NCI-H2029 treated with DMSO at 0.1 percent for 48 hours (cell line): Measurements from ENCODE around the gene SLC22A31.
A peak's percentile ranks its signal among the peaks of the same experiment; 100 is the strongest.
"Not testable (repeated sequence)": the region's sequence is repeated elsewhere in the genome, so short reads cannot be mapped to it uniquely, and the experiment has no call there.

Source experiments
- DNase-seq: peaks from one replicate; lab custom pipeline; 2025; lab: John Stamatoyannopoulos, UW

The SLC22A31 gene

DNA sequence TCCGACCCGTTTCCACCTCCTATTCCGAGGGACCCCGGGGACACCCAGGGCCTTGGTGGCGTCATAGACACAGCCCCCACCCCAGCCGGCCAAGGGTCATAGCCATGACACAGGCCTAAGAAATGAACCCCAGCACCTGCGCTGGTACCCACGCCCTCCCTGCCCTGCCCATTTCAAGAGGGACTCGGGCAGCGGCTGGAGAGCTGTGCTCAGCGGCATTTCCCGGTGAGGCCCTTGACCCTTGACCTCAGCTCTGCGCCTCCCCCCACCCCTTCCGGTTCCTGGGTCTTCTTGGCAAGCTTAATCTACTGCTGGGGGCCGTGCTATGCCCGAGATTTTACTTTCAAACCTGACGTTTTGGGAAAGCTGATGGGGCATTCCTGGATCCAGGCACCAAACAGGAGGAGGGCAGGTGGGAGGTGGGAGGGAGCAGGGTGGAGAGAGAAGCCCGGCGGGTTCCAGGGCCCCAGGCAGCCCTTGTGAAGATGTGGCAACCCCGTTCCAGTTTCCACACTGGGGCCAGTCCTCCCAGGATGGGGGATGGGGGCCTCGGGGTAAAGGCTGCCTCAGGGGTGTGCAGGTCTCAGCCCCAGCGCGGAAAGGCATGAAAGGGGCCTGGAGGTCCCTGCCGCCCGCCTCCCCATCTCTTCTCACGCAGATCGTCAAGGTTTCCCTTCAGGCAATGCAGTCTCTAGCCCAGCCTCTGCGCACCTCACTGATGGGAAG lies at the start of gene SLC22A31:
TSS of gene SLC22A31 (minus strand) at position 414 of the 726 bp plus-strand sequence. CDS start at position 378, 36 bp downstream.
- DNase-seq = no peak

DNA sequence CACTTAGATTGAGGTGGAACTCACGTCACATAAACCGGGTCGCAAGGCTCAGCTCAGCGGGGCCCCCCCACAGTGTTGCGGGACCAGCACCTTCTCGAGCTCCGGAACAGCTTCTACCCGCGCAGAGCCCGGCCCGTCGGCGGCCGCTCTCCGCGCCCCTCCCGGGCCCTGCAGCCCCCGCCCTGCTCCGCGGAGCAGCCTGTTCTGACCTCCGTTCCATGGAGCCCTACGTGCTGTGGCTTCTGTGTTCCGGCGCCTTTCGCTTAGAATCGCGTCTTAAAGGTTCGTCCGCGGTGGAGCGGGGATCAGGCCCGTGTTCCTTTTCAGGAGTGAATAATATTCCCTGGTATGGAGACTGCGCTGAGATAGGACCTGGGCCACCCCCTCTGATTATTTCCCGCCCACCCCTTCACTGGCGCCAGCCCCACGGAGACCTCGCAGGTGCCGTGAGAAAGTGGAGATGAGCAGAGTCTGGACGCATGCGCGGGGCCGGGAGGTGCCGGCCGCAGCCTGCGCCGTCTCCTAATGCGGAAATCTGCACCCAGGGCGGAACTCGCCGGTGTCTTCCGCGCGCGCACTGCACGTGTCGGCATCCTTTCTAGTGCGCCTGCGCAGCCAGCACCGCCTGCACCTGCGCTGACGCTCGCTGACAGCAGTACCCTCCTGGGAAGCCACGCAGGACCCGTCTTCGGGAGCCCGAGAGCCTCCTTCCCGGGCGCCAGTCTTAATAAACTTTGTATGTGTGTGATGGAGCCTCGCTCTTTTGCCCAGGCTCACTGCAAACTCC lies 48.1 kb upstream of the SLC22A31 start:
- DNase-seq = no peak

DNA sequence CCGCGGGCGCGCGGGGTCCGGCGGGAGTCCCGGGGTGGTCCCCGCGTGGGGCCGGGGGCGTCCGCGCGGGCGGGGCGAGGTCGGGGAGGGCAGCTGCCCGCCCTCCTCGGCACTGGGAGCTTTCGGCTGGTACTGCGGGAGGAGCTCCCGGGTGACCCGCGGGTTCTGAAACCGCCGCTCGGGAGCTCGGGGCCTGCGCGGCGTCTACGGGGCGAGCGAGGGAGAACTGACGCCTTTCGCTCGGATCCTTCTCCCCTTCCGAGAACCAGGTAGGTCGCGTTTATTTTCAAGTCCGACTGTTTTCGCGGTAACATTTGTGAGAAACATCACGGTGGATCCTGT lies 47.4 kb upstream of the SLC22A31 start:
- DNase-seq = not testable (repeated sequence)

DNA sequence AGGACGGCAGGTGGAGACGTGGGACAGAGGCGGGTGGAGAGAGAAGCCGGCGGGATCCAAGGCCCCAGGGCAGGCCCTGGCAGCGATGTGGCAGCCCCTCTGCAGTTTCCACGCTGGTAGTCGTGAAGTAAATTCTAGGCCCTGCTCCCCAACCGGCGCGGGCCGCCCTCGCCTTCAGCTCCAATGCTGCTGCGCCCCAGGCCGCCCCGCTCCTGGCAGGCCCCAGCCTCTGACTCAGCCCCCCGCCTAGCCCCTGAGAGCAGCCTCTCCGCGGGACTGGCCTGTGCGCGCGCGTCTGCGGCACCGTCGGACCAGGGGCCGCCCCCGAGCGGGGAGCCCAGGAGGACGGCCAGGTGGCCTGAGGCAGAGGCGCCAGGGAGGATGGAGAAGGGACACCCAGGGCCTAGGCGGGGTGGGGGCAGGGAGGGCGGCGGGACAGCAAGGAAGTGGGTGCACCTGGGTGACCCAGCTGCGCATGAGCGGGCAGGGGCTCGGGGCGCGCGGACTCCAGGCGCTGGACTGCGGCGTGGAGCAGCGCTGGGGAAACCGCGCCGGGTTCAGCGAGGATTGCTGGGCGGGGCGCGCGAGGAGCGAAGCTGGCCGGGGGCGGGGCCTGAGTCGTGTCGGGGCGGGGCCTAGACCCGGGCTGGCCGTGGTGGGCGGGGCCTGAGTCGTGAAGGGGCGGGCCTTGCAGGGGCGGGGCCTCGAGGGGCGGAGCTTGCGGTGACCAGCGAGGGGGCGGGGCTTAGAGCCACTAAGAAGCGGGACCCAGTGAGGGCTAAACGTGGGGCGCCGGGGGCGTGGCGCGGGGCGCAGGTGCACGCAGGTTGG lies 46.8 kb upstream of the SLC22A31 start:
- DNase-seq = peak; percentile 6

DNA sequence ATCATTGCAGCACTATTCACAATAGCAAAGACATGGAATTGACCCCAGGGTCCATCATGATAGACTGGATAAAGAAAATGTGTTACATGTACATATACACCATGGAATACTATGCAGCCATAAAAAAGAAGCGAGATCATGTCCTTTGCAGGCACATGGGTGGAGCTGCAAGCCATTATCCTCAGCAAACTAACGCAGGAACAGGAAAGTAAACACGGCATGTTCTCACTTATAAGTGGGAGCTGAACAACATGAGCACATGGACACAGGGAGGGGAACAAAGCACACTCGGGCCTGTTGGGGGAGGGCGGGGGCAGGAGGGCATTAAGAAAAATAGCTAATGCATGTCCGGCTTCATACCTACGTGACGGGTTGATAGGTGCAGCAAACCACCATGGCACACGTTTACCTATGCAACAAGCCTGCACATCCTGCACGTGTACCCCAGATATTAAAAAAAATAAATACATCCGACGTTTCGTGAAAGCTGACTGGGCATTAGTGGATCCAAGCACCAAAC lies 46.1 kb upstream of the SLC22A31 start:
- DNase-seq = no peak

DNA sequence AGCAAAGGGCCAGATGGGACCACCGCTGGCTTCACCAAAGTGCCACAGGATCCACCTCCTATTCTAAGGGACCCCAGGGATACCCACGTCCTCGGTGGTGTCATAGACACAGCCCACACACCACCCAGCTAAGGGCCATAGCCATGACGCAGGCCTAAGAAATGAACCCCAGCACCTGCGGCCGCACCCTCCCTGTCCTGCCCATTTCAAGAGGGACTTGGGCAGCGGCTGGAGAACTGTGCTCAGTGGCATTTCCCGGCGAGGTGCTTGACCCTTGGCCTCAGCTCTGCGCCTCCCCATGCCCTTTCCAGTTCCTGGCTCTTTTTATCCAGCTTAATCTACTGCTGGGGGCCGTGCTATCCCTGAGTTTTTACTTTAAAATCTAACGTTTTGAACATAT lies 44.4 kb upstream of the SLC22A31 start:
- DNase-seq = no peak

DNA sequence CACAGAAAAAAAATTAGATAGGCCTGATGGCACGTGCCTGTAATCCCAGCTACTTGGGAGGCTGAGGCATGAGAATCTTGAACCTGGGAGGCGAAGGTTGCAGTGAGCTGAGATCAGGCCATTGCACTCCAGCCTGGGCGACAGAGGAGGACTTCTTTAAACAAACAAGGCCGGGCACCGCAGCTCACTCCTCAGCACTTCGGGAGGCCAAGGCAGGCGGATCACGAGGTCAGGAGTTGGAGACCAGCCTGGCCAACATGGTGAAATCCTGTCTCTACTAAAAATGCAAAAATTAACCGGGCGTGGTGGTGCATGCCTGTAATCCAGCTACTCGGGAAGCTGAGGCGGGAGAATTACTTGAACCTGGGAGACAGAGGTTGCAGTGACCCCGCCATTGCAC lies 43.9 kb upstream of the SLC22A31 start:
- DNase-seq = not testable (repeated sequence)

DNA sequence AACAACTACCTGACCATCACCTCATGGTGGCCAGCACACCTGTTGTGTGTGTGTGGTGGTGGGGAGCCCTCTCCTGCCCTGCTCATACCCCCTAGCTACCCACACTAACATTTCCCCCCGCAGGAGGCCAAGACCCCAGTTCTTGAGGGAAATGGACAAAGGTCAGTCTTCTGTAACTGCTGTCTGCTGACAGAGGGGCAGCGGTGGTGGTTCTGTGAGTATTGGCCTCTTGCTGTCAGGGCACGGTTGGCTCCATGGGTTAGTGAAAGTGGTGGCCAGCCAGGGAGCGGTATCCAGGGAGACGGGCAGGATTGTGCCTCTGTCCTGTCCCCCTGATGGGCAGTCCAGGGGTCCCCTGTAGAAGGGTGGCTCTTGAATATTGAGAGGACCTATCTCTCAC lies 43.3 kb upstream of the SLC22A31 start:
- no peak for DNase-seq

DNA sequence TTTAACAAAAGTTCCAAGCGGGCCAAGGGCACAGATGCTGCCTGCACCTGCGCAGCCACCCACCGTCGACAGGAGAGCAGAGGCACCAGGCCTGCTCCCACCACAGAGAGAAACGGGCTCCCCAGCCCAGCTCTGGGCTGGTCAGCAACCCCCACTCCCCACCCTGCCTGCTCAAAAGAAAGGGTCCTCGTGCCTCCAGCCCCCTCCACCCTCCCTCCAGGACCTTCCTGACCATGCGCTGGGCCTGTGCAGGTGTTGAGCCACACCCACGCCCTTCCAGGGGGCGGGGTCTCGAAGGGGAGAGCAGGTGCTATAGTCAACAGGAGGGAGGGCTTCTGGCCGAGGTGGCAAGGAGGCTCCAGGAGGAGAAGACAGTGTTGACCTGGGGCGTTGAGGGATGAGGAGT lies 42.5 kb upstream of the SLC22A31 start:
- DNase-seq = no peak

DNA sequence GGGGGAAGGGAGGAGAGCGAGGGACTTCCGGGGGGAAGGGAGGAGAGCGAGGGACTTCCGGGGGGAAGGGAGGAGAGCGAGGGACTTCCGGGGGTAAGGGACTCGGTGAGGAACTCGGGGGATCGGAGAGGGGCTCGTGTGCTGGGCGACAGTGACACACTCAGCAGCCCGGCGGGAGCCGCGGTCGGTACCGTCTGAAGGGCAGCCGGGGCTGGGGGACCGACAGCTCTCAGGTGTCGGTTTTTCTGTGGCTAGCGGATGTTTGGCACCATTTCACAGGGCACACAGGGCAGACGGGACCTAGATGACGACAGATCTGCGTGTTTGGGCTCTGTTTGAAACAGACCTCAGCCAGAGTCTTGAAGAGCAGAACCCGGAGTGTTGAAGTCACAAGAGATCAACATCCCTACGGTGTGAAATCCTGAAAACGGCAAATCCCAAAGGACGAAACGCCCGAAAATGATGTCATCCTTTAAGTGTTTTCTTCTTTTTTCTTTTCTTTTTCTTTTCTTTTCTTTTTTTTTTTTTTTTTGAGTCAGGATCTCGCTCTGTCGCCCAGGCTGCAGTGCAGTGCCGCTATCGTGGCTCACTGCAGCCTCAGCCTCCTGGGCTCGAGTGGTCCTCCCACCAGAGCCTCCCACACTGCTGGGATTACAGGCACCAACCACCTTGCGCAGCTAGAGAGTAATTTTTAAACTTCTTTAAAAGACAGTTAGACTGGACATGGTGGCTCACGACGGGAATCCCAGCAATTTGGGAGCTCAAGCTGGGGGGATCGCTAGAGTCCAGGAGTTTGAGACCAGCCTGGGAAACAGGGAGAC lies 41.1 kb upstream of the SLC22A31 start:
- DNase-seq = no peak

DNA sequence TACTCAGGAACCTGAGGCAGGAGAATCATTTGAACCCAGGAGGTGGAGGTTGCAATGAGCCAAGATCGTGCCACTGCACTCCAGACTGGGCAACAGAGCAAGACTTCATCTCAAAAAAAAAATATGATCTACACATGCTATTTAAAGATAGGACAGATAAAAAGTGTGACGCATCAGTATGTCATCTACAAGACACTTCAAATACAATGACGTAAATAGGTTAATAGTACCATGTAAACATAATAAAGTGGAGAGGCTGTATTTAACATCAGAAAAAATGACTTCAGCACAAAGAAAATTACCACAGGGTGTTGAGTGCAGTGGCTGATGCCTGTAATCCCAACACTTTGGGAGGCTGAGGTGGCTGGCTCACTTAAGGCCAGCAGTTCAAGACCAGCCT lies 37.4 kb upstream of the SLC22A31 start:
- no peak for DNase-seq

DNA sequence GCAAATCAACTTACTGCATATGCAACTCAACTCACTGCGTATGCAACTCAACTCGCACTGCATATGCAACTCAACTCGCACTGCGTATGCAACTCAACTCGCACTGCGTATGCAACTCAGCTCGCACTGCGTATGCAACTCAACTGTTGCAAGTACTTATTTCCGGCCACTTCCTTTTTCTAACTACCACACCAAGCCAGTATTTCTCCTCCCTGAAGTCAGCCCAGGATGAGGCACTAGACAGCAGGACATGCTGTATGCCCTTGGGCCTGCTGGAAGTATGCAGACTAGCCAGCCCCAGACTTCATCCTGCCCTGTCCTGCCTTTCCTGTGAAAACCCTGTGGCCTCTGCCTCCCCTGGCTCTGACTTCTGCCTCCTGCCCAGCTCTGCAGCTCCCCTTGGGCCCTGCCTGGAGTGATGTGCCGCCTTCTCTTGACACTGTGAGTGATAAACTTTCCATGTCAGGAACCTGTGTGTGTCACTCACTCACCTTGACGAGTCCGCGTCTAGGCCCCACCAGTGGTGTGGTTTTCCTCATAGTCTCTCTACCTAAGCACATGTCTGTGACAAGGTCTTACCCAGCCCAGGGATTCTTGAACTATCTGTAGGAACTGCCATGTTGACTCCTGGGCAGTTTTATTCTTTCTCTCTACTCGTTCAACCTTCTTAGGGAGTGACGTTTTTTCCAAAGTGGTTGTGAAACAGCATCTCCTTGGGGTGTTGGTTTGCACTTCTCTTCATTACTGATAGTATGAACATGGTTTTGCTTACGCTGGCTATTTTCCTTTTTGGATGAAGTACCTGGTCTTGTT lies 33.5 kb upstream of the SLC22A31 start:
- no peak for DNase-seq

DNA sequence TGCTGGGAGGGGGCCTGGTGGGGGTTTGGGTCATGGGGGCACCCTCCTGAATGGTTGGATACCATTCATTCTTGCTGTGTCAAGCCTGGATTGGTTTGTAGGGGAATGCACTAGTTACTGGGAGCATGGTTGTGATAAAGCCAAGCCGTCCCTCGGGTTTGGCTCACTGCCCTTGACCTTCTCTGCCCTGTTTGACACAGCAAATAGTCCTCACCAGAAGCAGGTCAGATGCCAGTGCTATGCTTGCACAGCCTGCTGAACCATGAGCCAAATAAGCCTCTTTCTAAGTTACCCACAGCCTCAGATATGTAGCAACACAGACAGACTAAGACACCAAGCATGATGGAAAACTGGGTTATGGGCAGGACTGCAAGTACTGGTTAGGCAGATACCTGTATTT lies 31.8 kb upstream of the SLC22A31 start:
- no peak for DNase-seq

DNA sequence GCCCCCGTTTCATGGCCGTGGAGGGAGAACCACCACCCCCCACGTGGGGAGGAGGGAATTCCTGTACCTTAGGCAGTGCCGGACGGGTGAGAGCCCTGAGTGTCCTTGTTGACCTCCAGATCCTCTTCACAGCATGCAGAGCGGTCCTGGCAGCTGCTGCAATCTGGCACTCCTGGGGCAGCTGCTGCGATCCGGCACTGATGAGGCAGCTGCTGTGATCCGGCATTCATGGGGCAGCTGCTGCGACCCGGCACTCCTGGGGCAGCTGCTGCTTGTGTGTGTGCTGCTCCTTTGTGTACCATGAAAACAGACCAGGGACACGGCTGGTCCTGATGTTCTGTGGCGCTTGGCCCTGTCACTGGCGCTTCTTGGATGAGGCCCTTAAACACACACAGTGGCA lies 29.9 kb upstream of the SLC22A31 start:
- no peak for DNase-seq

DNA sequence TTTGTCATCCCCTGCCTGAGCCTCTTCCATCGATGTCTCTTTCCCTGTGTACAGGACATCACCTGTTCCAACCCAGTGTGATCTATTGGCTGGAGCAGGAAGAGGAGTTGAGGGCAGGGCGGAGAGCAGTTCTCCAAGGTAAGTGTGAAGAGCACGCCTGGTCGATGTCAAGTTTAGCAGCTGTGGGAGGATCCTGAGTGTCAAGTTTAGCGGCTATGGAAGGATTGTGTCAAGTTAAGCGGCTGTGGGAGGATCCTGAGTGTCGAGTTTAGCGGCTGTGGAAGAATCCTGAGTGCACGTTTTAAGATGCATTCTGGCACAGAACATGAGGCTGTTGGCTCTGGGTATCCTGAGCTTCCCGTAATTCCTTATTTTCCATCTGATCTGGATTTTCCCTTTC lies 24.3 kb upstream of the SLC22A31 start:
- DNase-seq = no peak

DNA sequence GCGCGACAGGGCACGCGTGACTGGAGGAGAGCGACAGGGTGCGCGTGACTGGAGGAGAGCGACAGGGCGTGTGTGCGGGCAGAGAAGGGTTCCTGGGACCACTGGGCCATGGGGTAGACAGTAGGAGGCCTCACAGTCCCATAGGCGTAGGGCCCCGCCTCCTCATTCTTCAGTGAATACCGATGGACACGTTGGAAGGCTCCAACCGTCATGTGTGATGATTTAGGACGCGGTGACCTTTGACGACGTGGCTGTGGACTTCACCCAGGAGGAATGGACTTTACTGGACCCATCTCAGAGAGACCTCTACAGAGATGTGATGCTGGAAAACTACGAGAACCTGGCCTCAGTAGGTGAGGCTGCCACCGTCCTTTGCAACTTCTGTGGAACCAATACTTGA lies 22.6 kb upstream of the SLC22A31 start:
- DNase-seq = no peak

DNA sequence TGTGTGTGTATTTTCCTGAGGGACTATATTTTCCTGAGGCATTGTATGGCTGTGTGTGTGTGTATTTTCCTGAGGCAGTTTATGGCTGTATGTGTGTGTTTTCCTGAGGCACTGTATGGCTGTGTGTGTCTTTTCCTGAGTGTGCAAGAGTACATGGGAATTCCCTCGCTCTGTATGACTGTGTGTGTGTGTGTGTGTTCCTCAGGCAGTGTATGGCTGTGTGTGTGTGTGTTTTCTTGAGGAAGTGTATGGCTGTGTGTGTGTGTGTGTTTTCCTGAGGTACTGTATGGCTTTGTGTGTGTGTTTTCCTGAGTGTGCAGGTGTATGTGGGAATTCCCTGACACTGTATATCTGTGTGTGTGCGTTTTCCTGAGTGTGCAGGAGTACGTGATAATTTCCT lies 21.3 kb upstream of the SLC22A31 start:
- DNase-seq = no peak

DNA sequence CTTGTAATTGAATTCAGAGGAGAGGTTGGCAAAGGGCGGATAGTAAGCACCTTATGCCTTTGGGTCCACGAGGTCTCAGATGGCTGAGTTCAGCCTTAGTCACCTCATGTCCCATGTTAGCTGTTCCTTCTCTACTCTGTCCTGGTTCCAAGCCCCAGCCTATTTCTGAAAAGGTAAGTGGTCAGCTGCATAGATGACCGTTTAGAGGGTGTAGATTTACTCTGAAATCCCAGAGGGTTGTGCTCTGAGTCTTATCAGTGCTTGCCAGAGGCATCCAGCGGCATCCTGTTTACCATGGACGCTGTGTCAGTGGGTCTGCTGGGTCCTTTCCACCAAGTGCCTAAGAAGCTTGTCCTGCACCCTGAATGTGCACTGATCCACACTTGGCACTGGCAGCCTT lies 19.0 kb upstream of the SLC22A31 start:
- no peak for DNase-seq

DNA sequence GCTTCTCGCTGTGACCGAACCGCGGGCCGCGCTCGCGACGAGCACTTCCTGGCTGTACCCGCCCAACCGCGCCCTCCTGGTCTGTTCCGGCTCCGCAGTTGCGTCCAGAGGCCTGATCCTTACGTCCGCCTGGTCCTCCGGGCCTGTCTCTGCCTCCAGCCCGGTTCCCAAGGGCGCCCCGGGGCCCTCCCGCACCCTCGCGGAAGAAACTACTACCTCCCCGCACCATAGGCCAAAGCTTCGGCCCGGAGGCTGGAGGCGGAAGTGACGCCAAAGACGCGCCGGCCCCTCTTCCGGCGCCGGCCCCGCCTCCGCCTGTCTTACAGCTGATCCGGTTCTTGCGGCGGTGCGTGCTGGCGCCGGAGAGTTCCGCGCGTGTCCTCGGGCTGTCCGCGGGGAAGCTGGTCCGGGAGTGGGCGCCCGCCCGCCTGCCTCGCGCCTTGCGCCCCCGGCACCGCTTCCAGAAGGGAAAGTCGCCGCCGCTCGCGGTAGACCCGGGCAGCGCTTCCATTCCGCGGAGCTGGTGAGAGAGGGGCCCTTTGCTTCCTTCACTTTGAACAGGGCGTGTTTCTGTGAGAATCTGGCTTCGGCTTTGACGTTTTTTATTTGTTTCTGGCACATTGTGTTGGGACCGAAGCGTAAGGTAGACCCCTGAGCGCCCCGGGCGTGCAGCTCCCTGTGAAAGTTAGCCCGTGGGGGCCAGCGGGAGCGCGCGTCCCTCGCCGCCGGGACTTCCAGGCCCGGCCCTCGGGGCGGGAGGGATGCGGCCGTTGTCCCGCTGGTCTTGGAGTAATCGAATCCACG lies 17.3 kb upstream of the SLC22A31 start, which contains the start of gene ZNF778:
TSS of gene ZNF778 (plus strand) at position 316 of the 804 bp plus-strand sequence. CDS start 3,425 bp downstream, outside the sequence.
- peak; percentile 10 for DNase-seq

DNA sequence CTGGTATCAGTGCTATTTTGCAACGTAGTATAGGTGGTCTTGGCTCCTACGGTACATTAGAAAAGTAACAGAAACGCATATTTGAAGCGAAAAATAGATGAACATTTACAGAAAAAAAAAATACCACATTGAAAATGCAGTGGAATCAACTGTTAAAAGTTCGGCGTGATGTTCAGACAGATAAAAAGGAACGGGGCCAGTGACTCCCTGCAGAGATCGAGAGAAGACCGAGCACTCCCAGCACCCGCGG lies 16.7 kb upstream of the SLC22A31 start:
- DNase-seq = no peak
